Activated gamma-delta T cell treated with anti-CD3 and anti-CD28 coated beads, Interleukin-2, amount 50 U/mL, for 16 hours (primary cell): ENCODE data around the gene DUT.

Experiments used
- DNase-seq: peaks from one replicate; pipeline ENCODE4 v3.0.0-alpha.2; 2020; ENCODE audit warnings: low read depth

The DUT gene

GRCh38 chr15:48371550-48371949 lies 40.3 kb downstream of the DUT start:
- no peak for DNase-seq

- DNase-seq: no peak
These were observed 40.7 kb downstream of the DUT start for GRCh38 chr15:48371961-48372360.

- no peak for DNase-seq
These were observed 42.7 kb downstream of the DUT start for GRCh38 chr15:48373821-48374451.

GRCh38 chr15:48374472-48374871 lies 43.2 kb downstream of the DUT start:
- no peak for DNase-seq

GRCh38 chr15:48375767-48376166 lies 44.5 kb downstream of the DUT start:
- DNase-seq: no peak

- no peak for DNase-seq
These were observed 49.0 kb downstream of the DUT start for GRCh38 chr15:48380198-48380597.

GRCh38 chr15:48381861-48382260 lies 50.6 kb downstream of the DUT start:
- DNase-seq: no peak

GRCh38 chr15:48383031-48383430 lies 51.8 kb downstream of the DUT start:
- DNase-seq: no peak

- no peak for DNase-seq
These were observed 53.4 kb downstream of the DUT start for GRCh38 chr15:48384616-48385015.

GRCh38 chr15:48385031-48385830 lies 54.0 kb downstream of the DUT start:
- DNase-seq: no peak

- DNase-seq: no peak
These were observed 57.0 kb downstream of the DUT start for GRCh38 chr15:48388016-48388851.

- DNase-seq: no peak
These were observed 57.7 kb downstream of the DUT start for GRCh38 chr15:48388910-48389309.

GRCh38 chr15:48389691-48390143 lies 58.5 kb downstream of the DUT start:
- DNase-seq: no peak

- no peak for DNase-seq
These were observed 60.7 kb downstream of the DUT start for GRCh38 chr15:48391950-48392349.

GRCh38 chr15:48392356-48392755 lies 61.1 kb downstream of the DUT start:
- DNase-seq: no peak
